HG03342 (cell line): ENCODE measurements around the gene HDAC7.

Source experiments
- ATAC-seq: cut with Tn5 transposase; IDR thresholded peaks from one replicate; pipeline ENCODE4 v1.9.1; 2021; ENCODE audit warnings: mild to moderate bottlenecking, moderate library complexity; ENCODE audit not compliant: unreplicated experiment

The HDAC7 gene

DNA sequence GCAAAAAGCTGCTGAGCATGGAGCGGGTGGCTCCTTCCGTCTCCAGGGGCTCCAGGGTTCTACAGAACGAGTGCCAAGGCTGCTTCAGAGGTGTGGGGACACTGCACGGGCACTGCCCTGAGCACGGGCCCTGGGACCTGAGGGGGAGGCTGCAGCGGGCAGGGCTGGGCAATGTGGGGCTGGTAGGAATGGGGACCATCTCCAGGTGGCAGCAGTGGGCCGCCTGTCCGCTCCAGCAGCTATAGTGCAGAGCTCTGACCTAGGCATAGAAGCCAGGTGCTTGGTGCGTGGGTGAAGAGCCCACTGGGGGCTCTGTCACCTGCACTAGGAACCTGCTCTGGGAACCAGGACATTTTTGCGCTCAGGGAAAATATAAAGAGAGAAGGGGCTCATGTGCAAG lies 22.3 kb downstream of the HDAC7 start:
- peak; percentile 60 for ATAC-seq

DNA sequence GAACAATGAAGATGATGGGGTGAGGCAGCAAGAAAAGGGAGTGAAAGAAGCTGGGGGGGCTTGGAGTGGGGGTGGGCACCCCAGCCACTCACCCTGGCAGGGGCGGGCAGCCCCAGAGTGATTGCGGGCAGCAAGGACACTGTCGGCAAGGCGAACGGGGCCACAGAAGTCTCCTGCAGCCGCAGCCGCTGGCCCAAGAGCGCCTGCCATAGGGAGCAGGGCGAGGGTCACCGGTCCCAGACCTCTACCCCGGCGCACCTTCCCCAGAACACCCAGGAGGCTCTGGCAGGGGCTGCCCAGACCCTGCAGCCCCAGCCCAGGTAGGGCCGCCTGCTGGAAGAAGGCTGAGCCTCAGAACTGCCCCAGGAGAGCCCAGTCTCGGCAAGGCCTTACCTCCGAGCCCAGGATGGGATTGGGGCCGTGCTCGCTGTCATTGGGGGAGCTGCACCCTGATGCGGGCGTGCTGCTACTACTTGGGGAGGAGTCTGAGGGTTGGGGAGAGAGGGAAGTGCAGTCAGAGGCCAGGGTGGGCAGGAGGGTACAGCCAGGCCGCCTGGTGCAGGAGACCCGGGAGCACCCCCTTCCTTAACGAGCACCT lies 23.8 kb downstream of the HDAC7 start:
- ATAC-seq = no peak

DNA sequence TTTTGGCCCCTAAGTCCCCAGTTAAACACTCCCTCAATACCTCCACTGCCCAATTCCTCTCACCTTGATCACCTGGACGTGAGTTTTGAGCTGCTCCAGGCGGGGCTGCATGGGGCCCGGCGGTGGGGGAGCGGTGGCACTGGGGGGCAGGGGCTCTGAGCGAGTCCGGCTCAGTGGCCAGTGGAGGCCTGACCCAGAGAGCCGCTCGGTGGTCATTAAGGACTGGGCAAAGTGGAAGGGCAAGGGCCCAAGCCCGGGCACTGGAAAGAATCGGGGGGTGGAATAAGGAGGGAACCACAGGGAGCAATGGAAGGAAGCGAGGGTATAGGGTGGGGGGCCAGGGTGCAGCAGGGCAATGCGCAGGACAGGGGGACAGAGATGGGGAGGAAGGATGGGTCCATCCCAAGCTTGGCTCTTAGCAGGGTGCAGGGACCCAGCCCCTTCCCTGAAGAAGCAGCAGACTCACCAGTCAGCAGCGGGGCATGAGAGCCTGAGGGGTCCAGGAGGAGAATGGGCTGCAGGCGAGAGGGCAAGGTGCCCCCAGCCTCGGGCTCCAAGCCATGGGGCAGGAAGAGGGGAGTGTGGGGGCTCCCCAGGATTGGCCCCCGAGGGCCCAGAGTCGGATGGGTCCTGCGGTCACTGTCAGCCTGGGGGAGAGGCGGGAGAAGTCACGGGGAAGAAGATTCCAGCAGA lies 24.4 kb downstream of the HDAC7 start:
- ATAC-seq = no peak

DNA sequence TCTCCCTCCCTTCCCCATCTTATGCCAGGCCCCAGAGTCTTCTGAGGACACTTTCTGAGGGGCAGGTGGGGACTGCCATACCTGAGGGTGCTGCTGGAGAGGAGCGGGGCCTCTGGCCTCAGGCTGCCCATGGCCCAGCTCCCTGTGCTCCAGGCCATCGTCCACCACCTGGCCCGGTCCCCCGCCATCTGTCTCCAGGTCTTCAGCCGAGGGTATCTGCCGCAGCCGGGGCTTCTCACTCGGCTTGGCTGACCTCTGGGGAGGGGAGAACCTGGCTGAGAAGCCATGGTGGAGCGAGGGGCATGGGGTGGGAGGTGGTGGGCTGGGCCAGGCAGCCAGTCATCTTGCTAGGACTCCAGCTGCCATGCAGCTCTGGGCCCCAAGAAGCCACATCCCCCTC lies 25.0 kb downstream of the HDAC7 start:
- no peak for ATAC-seq

DNA sequence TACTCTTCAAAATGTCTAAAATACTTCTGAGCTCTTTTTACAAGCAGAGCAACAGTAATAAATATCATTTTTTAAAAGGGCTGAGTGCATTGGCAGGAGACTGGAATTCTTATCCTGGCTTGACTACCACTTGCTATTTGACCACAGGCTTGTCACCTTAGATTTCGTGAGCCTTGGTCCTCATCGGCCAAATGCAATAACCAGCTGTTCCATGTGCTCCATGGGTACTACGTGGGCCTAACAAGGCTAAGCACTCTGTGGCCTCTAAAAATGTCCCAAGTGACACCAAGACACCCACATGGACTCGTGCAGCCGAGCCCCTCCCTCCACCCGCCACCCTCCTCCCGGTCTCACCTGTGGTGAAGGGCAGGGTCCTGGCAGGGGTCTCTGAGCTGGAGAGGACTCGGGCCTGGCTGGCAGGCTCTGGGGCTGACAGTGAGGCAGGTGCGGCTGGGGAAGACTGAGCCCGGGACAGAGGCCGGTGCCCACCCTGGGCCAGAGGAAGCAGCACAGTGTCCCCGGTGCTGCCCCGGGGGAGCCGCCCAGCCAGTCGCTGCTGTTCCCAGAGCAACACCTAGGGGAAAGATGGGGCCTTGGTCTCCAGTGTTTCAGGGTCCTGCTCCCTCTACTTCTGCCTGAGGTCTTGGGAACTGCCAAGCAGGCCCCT lies 26.6 kb downstream of the HDAC7 start:
- ATAC-seq = no peak

DNA sequence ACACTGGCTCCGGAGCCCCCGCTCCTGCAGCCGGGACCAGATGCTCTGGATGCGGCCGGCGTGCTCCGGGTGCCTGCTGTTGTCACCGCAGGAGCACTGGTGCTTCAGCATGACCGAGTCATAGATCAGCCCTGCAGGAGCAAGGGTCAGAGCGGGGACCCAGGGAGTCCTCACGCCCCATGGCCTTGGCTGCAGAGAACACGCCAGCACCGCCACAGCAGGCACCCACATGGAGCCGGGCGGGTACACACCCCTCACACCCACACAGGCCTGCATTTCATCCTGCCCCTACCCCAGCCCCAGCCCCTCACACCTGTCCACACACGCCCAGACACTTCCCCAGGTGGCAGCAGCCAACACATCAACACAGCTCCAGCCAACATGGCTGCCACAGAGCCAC lies 27.8 kb downstream of the HDAC7 start:
- ATAC-seq = no peak

DNA sequence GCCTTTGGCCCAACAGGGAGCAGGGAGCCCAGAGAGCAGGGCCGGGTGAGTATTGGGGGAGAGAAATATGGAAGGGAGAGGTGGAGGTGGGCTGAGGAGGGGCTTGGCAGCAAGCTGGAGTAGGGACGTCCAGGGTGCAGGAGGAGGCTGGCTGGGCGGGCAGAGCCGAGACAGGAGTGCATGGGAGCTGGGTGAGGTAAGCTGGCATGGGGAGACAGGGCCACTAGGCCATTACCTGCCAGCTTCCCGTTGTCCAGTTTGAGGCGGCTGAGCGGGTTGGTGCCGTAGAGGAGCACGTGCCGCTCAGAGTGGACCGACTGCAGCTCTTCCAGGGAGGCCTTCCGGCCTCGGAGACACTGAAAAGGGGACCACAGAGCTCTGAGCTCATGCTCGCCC lies 28.4 kb downstream of the HDAC7 start:
- ATAC-seq = no peak

DNA sequence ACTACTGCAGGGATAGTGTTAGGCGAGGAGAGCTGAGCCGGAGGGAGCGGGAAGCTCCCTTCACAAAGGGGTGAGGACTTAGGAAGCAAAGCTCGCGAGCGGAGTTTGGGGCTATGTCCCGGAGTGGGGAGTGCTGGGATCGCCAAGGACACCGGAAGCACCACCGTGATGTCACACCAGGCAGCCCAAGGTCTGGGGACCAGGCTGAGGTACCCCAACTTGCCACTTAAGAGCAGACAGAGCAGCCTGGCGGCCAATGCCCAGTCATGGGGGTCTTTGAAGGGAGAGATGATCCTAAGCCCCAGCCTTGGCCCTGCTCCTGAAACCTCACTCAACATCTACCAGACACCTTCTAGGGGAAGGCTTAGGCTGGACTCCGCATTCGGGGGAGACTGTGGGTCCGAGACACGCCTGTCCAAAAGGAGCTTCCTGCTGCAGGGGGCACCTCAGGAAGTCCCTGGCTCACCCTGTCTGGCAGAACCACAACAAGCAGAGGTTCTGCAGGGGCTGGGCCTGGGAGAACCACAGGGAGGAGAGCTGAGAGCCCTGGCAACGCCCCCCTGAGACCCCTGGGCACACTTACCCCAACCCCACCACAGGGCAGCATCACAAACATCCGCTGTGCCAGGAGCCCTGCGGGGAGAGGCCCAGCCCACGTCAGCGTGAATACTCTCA lies 28.9 kb downstream of the HDAC7 start:
- ATAC-seq = no peak

DNA sequence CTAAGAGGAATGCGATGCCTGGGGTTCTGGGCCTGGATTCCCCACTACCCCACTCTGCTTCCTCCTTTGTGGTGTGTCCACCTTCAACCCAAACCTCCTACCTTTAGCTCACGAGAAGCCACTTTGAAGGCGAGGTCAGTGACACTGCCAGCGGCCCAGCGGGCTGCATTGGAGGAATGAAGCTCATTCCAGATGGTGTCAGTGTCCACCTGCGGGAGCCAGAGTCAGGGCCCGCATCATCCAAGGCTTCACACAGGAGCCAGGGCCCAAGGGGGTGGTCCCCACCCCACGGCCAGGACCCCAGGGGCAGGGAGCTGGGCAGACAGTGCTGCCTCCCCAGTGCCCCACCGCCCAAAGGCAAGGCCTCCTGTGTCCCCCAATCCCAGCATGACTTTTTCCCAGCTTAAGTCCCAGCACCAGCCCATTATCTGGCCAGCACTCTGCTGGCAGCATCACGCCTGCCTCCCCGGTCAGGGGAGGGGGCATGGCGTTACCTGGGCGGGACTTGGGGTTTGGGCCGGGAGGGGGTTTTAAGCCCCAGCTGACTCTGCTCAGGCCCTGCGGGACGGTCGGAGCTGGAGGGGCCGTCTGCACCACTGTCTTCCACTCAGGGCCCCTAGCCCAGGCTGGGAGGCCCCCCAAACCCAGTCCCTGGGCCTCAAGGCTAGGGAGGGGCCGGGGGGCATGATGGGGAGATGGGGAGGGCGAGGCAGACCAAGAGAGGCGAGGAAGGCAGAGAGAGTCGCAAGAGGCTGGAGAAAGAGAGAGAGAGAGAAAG lies 29.8 kb downstream of the HDAC7 start:
- no peak for ATAC-seq

DNA sequence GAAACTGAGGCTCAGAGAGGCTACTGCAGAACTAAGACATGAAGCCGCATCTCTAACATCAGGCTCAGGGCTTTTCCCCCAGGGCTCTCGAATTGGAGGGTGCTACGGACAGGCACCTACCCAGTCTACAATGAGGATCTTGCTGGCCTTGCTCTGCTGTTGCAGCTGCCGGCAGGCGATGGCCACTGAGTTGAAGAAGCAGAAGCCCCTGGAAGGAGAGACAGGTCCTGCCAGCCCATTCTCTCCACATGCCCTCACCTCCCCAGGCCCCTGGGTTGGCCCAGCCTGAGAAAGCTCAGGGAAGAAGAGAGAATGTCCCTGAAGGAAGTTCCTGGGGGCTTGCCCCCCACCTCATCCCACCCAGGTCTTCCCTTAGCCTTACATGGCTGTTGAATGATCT lies 30.6 kb downstream of the HDAC7 start:
- ATAC-seq = no peak

DNA sequence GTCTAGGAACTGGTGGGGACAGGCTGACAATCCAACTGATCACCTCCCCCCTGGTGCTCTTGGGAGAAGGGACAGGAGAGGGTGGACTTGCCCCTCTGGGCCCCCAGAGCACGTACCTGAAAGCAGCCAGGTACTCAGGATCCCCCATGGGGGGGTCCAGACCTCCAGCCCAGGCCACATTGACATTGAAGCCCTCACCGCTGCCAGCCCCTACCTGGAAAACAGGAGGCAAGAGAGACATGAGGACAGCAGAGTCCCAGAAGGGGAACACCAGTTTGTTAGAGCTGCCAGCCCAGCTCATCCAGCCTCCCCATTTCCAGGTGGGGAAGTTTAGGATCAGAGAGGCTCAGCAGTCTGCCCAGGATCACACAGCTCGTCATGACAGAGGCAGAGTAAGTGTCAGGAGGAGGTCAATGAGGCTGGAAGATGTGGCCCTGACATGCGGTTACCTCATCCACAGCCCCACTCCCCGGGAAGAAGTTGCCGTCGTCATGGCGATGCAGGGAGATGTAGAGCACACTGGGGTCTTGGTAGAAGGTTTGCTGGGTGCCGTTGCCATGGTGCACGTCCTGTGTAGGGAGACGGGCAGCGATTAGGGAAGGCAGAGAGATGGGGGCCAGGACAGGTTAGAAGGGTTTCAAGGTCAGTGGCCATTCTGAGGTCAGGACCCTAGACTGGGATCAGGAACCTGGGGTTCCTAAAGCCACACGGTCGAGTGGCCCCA lies 31.9 kb downstream of the HDAC7 start:
- no peak for ATAC-seq

DNA sequence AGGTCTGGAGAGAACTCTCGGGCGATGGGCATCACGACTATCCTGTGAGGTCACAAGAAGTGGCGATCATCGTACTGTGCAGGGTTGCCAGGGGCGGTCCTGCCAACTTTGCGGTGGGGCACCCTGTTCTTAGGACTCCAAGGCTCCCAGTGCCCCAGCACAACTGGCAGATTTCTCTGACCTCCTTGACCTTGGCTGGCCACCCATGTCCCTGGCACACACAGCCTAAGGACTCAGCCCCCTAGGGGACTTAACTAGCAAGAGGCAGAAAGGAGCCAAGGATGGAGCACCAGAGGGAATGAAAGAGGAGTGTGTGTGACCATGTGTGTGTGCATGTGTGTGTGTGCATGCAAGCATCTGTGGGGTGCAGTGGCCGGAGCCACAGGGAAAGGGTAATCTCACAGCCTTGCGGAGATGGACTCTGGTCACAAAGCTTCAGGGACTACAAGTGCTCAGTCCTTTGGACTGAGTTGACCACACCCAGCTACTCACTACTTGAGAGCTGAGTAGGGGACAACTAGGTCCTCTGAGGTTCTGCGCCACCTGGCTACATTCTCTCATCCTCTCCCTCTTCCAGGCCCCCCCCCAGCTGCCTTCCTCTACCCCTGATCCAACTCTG lies 32.9 kb downstream of the HDAC7 start:
- no peak for ATAC-seq

DNA sequence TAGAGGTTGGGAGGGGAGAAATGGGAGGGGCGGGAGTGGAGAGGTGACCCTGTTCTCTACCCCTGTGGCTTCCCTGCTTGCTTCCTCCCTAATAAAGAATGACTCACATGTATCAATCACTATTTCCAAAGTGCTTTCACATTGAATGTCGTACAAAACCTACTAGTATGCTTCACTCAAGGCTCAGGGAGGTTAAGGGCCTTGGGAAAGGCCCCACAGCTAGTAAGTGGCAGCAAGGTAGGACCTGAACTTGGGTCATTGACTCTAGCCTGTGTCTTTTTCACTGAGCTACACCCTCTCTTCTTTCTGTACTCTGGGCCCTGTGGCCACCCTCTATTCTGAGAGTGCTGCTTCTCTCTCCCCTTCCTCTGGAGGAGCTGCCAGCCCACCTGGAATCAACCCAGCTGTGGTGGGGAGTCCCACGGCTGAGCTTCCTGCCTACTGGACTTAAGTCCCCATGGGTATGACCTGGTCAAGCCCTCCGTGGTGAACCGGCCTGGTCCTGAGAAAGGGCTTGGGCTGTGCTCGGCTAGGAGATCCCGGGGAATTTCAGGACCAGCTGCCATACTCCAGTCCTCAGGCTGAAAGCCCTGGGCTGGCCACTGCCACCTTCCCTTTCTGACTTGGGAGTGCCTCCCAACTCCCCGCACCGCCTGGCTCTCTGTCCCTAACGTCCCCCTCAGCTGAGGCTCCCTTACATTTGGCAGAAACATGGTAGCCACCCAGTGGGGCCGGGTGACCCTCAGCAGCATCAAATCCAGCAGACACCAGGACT lies 33.6 kb downstream of the HDAC7 start:
- ATAC-seq = no peak

DNA sequence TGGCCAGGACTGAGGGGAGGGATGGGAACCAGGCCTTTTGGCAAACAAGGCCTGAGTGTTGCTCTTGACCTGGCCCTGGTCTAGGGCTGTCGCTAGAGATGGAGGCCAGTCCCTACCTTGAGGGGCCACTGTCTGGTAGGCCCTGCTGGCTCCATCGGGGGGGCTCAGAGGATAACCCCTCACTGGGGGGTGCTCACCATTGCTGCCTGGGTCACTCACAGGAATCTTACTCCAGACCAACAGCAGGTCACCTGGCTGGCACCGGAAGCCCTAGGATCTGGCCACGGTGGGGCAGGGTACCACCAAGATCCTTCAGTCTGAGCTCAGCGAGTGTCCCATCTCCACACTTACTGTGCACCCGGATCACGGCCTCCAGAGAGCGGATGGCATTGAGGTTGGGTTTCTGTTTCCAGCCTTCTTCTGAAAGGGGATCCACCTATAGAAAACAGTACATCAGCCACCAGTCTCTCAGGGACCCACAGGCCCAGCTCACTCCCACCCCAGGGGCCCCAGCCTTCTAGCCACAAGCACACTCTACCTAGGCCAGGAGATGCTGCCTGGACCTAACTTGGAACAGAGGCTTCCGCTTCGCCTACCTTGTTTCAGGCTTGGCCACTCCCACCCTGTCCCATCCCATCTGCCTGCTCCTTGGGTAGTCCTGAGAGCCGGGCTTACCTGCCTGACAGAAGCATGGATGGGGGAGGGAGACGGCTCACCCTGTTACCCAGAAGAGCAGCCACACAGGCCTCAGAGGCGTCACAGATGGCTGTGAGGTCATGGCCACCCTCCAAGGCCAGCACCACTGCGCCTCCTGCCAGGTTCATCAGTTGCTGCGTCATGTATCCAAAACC lies 34.4 kb downstream of the HDAC7 start:
- no peak for ATAC-seq

DNA sequence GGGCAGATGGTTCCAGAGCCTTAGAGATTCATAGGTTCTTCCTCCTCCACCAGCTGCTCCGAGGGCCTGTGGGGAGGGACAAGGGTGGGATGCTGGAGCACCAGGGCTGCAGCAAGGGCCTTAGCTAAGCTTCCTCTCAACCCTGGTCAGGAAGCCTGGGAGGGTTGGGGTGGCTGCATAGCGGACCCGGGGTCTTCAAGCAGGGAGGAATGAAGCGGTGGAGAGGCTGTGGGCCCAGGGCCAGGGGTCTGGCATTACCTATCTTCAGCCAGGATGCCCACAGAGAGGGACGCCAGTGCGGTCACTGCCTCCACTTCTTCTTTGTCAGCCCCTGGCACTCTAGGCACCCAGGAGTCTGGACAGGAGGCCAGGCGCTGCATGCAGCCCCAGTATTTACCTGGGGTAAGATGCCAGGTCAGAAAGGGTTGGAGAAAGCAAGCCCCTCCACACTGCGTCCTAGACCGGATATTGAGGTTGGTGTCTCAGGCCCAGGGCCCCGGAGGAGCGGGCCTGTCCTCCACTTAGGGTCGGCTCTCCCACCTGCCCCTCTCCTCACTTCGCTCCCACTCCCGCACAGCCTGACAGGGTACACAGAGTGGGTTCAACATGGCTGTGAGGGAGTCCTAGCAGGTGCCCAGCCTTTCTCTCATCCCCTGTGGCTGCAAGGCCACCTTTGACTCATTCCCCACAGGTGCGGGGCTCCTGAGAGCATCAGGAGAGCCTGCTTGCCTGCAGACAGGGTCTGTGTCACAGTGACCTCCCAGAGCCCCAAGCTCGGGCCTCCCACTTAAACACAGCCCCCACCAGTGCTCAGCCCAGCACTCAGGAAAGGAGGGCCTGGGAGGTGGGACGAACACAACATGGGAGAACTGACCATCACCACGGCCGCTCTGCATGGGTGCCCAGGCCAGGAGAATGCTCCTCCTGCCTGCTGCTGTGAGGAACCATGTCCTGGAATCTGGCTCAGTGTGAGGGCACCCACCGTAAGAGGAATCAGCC lies 35.6 kb downstream of the HDAC7 start:
- ATAC-seq = no peak

DNA sequence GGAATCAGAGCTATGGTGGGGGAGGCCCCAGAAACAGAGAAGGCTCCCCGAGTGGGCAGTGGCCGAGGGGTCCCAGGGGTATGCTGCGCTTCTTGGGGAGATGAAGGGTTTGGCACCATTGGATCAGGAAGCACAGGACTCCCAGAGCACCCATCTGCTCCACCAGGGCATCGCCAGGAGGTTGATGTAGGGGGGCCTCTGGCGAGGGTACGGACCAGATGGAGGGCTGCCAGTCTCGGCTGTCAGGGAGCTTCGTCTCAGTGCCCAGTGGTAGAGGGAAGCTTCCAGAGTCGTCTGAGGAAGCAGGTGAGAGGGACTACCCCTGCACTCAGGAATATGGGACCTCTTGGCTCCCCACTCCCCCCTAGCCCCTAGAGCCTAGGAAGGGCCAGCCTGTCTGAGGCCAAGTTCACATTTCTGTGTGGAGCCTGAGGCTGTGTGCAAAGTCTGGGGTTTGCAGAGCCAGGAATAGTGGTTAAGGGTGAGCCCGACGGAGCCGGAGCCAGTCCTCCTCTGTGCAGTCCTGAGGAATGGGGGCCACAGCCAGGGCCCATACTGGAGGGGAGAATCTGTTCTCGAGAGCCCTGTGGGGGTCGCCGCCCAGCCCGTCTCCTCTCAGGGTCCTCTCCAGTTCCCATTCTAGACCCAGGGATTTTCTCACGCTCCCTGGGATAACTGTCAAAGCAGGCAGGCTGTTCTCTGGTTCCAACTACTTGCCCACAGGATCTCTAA lies 36.5 kb downstream of the HDAC7 start:
- no peak for ATAC-seq
